HG03103 (cell line): Measurements from ENCODE around the gene VDR.
"Not testable (repeated sequence)": the region's sequence is repeated elsewhere in the genome, so short reads cannot be mapped to it uniquely, and the experiment has no call there.

Source experiments
- ATAC-seq: cut with Tn5 transposase; IDR thresholded peaks from one replicate; pipeline ENCODE4 v1.9.1; 2021; ENCODE audit warnings: low read depth; ENCODE audit not compliant: unreplicated experiment

The VDR gene

DNA sequence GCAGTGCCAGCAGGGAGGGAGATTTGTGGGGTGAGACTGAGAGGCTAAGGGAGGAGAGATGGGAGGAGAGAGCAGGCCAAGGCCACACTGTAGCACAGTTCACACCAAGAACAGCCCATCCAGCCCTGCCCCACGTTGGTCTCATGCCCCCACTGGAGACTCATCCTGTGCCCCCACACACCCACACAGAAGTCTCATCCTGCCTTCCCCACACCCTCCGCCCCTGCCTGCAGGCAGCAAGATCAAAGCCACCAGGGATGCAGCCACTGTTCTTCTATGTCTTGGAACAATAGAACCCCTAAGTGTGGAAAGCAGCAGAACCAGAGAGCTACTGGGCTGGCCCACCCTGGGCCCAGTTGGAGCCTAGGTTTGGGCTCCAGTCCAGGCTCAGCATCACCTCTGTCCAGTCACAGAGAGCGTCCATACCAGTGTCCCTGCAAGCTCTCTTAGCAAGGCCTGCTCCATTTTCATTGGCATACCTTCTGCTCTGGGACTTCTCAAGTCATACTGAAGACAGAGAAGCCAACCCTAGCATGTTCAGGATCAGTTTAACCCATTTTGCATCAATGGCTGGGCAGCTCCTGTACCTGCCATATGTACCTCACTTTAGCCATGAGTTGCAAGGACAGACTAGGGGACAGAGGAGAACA, 53.4 kb downstream of the VDR start:
- no peak for ATAC-seq

- no peak for ATAC-seq
Measured at GRCh38 chr12:47850153-47851084, 54.4 kb downstream of the VDR start.

- no peak for ATAC-seq
Measured at GRCh38 chr12:47849261-47849660, 55.5 kb downstream of the VDR start.

DNA sequence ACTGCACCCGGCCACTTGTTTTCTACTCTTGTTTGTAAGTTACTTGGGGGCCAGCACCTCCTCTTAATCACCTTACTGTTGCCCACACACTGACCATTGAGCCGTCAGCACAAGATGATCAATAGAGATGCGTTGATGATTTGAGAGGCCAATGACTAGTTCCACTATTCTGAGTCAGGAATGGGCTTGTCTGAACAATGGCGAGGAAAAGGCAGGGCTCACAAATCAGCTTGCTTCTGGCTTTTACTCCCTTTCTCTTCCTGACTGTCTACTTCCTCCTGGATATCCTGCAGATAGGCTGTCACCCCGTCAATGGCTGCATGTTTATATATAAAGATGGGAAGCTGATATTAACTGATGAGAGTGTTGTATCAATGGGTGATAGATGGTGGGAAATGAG, 55.9 kb downstream of the VDR start:
- no peak for ATAC-seq

GRCh38 chr12:47846294-47846996, 58.3 kb downstream of the VDR start:
- ATAC-seq: no peak

DNA sequence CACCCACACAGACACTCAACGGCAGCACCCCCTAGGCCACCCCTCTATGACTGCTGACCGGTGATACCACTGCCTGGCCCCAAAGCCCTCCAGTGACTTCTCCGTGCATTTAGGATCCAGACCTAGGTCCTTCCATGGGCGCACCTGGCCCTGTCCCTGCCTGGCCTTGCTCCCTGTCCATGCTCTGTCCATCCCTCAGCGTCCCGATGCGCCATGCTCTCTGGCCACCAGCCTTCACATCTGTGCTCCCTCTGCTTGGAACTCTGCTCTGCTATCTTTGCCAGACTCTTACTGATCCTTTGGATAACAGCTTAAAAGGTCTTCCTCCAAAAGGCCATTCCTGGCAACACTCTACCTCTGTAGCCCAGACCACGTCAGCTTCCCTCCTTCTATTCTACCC, 59.7 kb downstream of the VDR start:
- no peak for ATAC-seq

DNA sequence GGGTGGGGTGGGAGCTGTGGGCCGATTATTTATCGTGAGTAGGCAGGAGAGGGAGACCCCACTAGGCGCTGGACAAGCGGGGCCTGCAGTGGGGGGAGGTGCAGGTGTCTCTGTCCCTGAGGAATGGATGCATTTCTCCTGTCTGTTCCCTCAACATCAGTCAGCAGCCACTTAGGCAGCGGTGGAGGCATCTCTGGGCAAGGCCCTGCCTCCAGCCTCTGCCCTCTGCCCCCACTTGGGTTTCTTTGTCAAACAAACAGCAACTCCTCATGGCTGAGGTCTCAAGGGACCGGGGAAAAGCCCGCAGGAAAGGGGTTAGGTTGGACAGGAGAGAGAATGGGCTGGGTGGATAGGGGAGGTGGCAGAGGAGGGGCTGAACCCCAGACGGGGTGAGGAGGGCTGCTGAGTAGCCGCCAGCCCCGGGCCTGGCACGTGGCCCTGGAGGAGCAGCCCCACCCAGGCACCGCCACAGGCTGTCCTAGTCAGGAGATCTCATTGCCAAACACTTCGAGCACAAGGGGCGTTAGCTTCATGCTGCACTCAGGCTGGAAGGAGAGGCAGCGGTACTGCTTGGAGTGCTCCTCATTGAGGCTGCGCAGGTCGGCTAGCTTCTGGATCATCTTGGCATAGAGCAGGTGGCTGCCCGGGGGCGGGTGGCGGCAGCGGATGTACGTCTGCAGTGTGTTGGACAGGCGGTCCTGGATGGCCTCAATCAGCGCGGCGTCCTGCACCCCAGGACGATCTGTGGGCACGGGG, 60.4 kb downstream of the VDR start:
- no peak for ATAC-seq

DNA sequence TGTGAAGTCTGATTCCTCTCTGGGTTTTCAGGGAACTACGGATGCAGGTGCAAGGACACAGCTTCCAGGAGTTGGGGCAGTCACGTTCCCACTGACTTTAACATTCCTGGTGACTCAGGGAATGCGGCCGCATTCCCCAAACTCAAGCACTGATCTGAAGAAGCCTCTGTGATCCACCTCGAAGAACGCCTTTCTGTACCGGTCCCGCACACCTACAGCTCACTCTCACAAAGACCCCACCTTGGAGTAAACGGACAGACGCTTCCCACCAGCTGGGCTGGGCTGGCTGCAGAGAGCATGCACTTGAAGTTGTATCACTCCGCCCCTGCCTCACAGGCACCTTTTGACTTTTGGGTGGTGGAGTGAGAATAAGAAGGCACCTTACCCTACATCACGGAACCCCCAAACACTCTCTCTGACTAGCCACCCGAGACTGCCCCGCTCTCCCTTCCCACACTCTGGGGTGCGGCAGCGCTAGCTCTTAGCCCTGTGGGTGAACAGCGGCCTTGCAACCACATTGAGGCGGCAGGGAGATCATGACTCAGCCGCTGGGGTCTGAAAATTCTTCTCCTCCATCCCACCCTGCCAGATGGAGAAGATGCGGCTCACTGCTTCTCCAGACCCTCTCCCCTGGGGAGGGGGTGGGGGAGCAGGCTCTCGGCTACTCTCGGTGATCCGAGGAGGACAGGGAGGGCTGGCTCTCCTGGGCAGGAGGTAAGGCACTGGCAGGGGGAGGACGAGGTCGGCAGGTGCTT, 61.4 kb downstream of the VDR start:
- no peak for ATAC-seq

- not testable (repeated sequence) for ATAC-seq
Measured at GRCh38 chr12:47842543-47842942, 62.3 kb downstream of the VDR start.

DNA sequence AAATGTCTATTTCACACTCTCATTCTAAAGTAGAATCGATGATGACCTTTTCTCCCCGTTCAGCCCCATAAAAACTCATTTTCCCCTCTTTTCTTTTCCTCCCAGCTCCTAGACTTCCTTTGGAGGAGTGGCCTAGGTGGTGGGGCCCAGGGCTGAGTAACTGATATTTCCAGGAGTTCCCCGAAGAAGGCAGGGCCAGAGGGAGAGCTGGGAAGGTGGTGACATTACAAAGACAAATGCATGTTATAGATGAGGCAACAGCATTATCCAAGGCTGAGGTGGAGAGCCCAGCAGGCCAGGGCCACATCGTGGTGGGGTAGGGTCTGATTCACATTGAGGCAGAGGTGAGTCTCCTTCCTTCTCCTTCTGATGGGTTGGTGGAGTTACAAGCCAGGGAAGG, 62.9 kb downstream of the VDR start:
- ATAC-seq: no peak

GRCh38 chr12:47841501-47841900, 63.3 kb downstream of the VDR start:
- no peak for ATAC-seq

GRCh38 chr12:47840571-47840970, 64.2 kb downstream of the VDR start:
- no peak for ATAC-seq

GRCh38 chr12:47839214-47839876, 65.4 kb downstream of the VDR start:
- ATAC-seq: no peak

GRCh38 chr12:47838286-47838931, 66.4 kb downstream of the VDR start:
- ATAC-seq: no peak

DNA sequence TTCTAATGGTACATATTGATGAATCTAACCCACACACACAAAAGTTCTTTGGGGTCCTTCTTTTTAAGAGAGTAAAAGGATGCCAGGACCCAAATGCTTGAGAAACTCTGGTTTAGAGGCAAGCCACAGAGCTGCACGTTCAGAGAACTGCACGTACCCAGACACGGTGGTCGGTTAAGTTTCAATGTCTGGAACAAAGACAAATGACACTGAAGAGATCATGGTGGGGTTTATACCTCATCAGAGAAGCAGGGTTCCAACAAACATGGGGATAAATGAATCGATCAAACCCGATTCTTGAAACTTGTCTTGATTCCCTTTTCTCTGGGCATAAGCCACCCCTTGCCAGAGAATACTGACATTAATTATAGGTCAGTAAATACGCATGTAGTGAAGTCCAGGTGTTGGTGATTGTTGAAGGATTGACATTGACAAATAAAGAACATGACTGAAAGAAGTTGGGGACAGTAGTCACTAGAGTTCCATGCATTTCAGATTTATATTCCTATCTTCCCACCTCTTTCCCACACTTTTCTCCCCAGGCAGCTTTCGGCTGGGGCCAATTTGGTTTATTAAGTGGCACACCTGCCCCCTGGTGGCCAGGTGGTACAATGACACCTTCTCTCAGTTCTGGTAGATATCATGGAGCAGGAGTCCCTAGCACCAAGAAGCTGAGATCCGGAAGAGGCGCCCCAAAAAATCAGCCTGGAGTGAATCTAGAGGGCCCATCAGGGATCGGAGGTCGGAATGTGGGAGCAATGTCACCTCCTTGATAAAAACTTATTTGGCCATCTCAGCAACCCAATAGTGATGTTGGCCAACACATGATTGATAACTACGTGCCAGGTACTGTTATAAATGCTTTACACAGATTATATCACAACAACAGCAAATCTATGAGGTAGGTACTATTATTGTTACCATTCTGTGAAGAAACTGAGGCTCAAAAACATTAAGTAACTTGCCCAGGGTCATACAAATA, 67.3 kb downstream of the VDR start:
- no peak for ATAC-seq

DNA sequence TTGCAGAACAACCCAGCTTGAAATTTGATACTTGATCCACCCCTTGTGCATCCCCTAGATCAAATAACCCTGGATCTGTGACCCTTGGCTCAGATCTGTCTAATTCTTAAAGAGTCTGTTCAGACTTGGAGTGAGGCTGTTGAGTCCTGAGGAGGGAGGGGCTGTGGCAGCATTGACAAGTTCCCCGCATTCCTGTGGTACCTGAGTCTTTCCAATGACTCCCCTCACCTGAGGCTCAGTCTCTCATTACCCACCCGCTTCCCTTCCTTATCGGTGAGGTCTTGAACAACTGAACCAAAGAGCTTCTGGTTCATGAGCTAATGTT, 69.0 kb downstream of the VDR start:
- ATAC-seq: no peak

DNA sequence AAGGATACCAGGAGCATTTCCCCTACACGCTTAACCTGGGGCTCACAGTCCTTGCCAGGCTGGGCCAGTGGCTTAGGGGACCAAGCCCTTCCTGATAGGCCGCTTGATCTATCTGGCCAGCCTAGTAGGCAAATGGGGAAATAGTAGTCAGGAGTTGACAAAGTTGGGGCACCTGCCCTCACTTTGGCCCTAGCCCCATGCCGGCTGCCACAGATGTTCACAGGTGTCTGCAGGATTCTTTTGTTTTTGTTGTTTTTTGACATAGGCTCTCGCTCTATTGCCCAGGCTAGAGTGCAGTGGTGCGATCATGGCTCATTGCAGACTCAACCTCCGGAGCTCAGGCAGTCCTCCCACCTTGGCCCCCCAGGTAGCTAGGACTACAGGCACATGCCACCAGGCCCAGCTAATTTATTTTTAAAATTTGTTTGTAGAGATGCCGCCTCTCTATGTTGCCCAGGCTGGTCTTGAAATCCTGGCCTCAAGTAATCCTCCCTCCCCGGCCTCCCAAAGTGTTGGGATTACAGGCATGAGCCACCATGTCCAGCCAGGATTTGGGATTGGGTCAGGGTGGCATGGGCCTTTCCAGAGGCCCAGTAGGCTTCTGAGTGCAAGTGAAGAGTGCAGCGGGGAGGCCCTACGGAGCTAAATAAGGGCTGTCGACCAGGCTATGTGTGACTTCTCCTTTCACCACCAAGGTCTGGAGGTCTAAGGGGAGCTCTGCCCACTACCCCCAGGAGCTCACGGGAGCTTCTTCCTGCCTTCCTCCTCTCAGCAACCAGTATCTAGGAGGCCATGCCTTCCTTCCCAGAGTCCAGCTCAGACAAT, 69.6 kb downstream of the VDR start:
- ATAC-seq: no peak
